IMR-90 (cell line): Measurements from ENCODE around the gene FBLN1. TPM values are rescaled to one million over a fixed set of nuclear protein-coding genes. Genes with fewer than 3 reads are reported as not detected.
A peak's percentile ranks its signal among the peaks of the same experiment; 100 is the strongest.

ENCODE experiments used
- ATAC-seq: fragments of 200-7000 bp; cut with Tn5 transposase; 2 replicates; pipeline ENCODE4 v1.9.1; 2020; ENCODE audit warnings: low read depth, mild to moderate bottlenecking, moderate library complexity
- BruUV-seq: library from RNA; stranded (reverse); fragments of 400-500 nt; replicated peaks from 2 replicates; lab custom pipeline; 2021; lab: Mats Ljungman, UMichigan
- CTCF ChIA-PET: fragments of 300-600 bp; formaldehyde crosslinking; extraction: SDS; loops from one replicate; lab custom pipeline; 2021; ENCODE audit warnings: antibody characterized with exemption; lab: Yijun Ruan, JAX
- POLR2A ChIA-PET: fragments of 300-600 bp; sonication (Branson Sonifier 250); formaldehyde crosslinking; loops from one replicate; lab custom pipeline; 2022; ENCODE audit warnings: antibody characterized with exemption; ENCODE audit not compliant: unreplicated experiment; lab: Charles Lee
- DNase-seq: peaks from one replicate; pipeline ENCODE4 v3.0.0; 2013
- H2AFZ ChIP-seq: replicated peaks from 2 replicates; pipeline ENCODE3; 2013; ENCODE audit warnings: low read length, mild to moderate bottlenecking; ENCODE audit not compliant: poor library complexity
- H2AK5ac ChIP-seq: 2 replicates; pipeline ENCODE4 v1.6.1; 2013; ENCODE audit warnings: low read depth, low read length, inconsistent platforms
- H2AK9ac ChIP-seq: replicated peaks from 2 replicates; pipeline ENCODE3; 2013; ENCODE audit warnings: mild to moderate bottlenecking, low read depth, low read length, moderate library complexity; ENCODE audit not compliant: poor library complexity
- H2BK120ac ChIP-seq: 2 replicates; pipeline ENCODE4 v1.6.1; 2013; ENCODE audit warnings: low read depth, low read length, inconsistent platforms
- H2BK15ac ChIP-seq: 3 replicates; pipeline ENCODE4 v1.6.1; 2013; ENCODE audit warnings: low read depth, low read length, inconsistent platforms
- H2BK20ac ChIP-seq: 2 replicates; pipeline ENCODE4 v1.6.1; 2013; ENCODE audit warnings: low read depth, mild to moderate bottlenecking, inconsistent platforms, low read length, moderate library complexity
- H2BK5ac ChIP-seq: 2 replicates; pipeline ENCODE4 v1.6.1; 2013; ENCODE audit warnings: mild to moderate bottlenecking, low read depth, low read length, inconsistent platforms; ENCODE audit not compliant: poor library complexity, severe bottlenecking
- H3K14ac ChIP-seq: replicated peaks from 2 replicates; pipeline ENCODE4 v1.6.1; 2013; ENCODE audit warnings: low read depth, low read length, inconsistent platforms
- H3K18ac ChIP-seq: 2 replicates; pipeline ENCODE4 v1.6.1; 2013; ENCODE audit warnings: low read depth, low read length, control low read depth
- H3K23ac ChIP-seq: 2 replicates; pipeline ENCODE4 v1.6.1; 2013; ENCODE audit warnings: low read depth, low read length, inconsistent platforms
- H3K27ac ChIP-seq: 2 replicates; pipeline ENCODE4 v1.5.1; 2013; ENCODE audit warnings: mild to moderate bottlenecking, control low read depth, low read length; ENCODE audit not compliant: insufficient read depth
- H3K27me3 ChIP-seq: 2 replicates; pipeline ENCODE4 v1.6.1; 2013; ENCODE audit warnings: low read length; ENCODE audit not compliant: control insufficient read depth, insufficient read depth
- H3K36me3 ChIP-seq: 2 replicates; pipeline ENCODE4 v1.6.1; 2013; ENCODE audit warnings: low read length, mixed read lengths; ENCODE audit not compliant: control insufficient read depth, insufficient read depth
- H3K4ac ChIP-seq: 2 replicates; pipeline ENCODE4 v1.6.1; 2013; ENCODE audit warnings: low read depth, low read length, inconsistent platforms
- H3K4me1 ChIP-seq: 2 replicates; pipeline ENCODE4 v1.6.1; 2013; ENCODE audit warnings: low read length, mixed read lengths; ENCODE audit not compliant: control insufficient read depth, insufficient read depth
- H3K4me2 ChIP-seq: 2 replicates; pipeline ENCODE4 v1.6.1; 2013; ENCODE audit warnings: low read depth, mild to moderate bottlenecking, control low read depth, low read length, moderate library complexity
- H3K4me3 ChIP-seq: 2 replicates; pipeline ENCODE4 v1.5.1; 2013; ENCODE audit warnings: low read depth, mild to moderate bottlenecking, control low read depth, low read length, moderate library complexity; ENCODE audit not compliant: insufficient read depth
- H3K56ac ChIP-seq: 2 replicates; pipeline ENCODE4 v1.6.1; 2013; ENCODE audit warnings: low read length, inconsistent platforms; ENCODE audit not compliant: insufficient read depth; ENCODE audit errors: extremely low read depth
- H3K79me1 ChIP-seq, 2 experiments: 2 replicates each; pipeline ENCODE4 v1.6.1; 2013; ENCODE audit warnings: low read length in 2 of 2, inconsistent platforms in 1 of 2, low read depth in 1 of 2
- H3K9ac ChIP-seq: 2 replicates; pipeline ENCODE4 v1.6.1; 2013; ENCODE audit warnings: low read depth, low read length, control low read depth
- H3K9me1 ChIP-seq: 2 replicates; pipeline ENCODE4 v1.6.1; 2013; ENCODE audit warnings: low read length, inconsistent platforms; ENCODE audit not compliant: insufficient read depth
- H3K9me3 ChIP-seq: 2 replicates; pipeline ENCODE4 v1.6.1; 2013; ENCODE audit warnings: low read length; ENCODE audit not compliant: control insufficient read depth, insufficient read depth
- H4K20me1 ChIP-seq: 2 replicates; pipeline ENCODE4 v1.6.1; 2013; ENCODE audit warnings: low read length, inconsistent platforms; ENCODE audit not compliant: insufficient read depth
- H4K5ac ChIP-seq: 2 replicates; pipeline ENCODE4 v1.6.1; 2013; ENCODE audit warnings: mild to moderate bottlenecking, low read depth, low read length, control low read depth
- H4K8ac ChIP-seq, 2 experiments: 2 replicates each; pipeline ENCODE4 v1.6.1; 2013; ENCODE audit warnings: low read depth in 2 of 2, low read length in 2 of 2, control low read depth in 1 of 2, inconsistent platforms in 1 of 2
- H4K91ac ChIP-seq: 2 replicates; pipeline ENCODE4 v1.6.1; 2013; ENCODE audit warnings: low read depth, low read length, inconsistent platforms; ENCODE audit not compliant: insufficient read depth
- BHLHE40 ChIP-seq: fragments of 150-350 bp; IDR thresholded peaks from 2 replicates; pipeline ENCODE4 v1.6.1; 2016; ENCODE audit warnings: mild to moderate bottlenecking, low read depth, low read length
- ELK1 ChIP-seq: fragments of 150-350 bp; IDR thresholded peaks from 2 replicates; pipeline ENCODE4 v1.6.1; 2016; ENCODE audit warnings: low read depth, mild to moderate bottlenecking, low read length, moderate library complexity, borderline replicate concordance
- FOS ChIP-seq: fragments of 150-350 bp; IDR thresholded peaks from 2 replicates; pipeline ENCODE4 v1.6.1; 2016; ENCODE audit warnings: low read depth, low read length
- USF2 ChIP-seq: fragments of 150-350 bp; IDR thresholded peaks from 2 replicates; pipeline ENCODE4 v1.6.1; 2017; ENCODE audit warnings: mild to moderate bottlenecking, antibody characterized with exemption, low read length, low read depth
- WGBS, 2 experiments: methylation state at CpG; one replicate each; pipeline versions ENCODE4 v1.1.5 to v1.1.7; 2013; ENCODE audit warnings: missing lambda C conversion rate in 2 of 2; ENCODE audit not compliant: insufficient read length in 1 of 2; ENCODE audit errors: extremely low coverage in 2 of 2; 5-methylcytosine and 5-hydroxymethylcytosine counted together
- dilution Hi-C: fragments of 300-500 bp; cut with HindIII; formaldehyde crosslinking; loops from one replicate; pipeline ENCODE4 v1.14.3; 2018; ENCODE audit warnings: low sequenced_read_pairs; ENCODE audit not compliant: unreplicated experiment
- in situ Hi-C: fragments of 300-500 bp; cut with MboI; formaldehyde crosslinking; loops from 3 replicates; pipeline ENCODE4 v1.14.3; 2019; ENCODE audit warnings: low sequenced_read_pairs, inconsistent platforms, mixed read lengths
- intact Hi-C: fragments of 100-400 bp; cut with micrococcal nuclease; formaldehyde crosslinking; loops from 2 replicates; pipeline ENCODE4 v1.10.0; 2022
- polyA plus RNA-seq, 3 experiments: library from polyadenylated mRNA; depleted of rRNA; stranded (reverse); fragments of >200 nt; gene quantifications; 2 replicates each; pipeline ENCODE4 v1.2.3, GENCODE V29; 2012; ENCODE audit warnings: low replicate concordance in 1 of 3
- total RNA-seq: library from RNA; depleted of rRNA; stranded (reverse); fragments of >200 nt; gene quantifications from 2 replicates; pipeline ENCODE4 v1.2.3, GENCODE V29; 2012

The FBLN1 gene
- total and polyA plus RNA-seq, 2 of the 4 experiments (the other 2 are of a cell fraction) = 11.3 to 87.9 TPM

- peaks cover 32% of the 10 kb centered on the region for H3K4me1 ChIP-seq
- peak overlapping the region; percentile 67 for H3K4ac ChIP-seq
- H3K79me1 ChIP-seq = peaks cover 17 to 92% of the 10 kb centered on the region in 2 experiments
- no peaks in the 10 kb centered on the region for H3K27me3 ChIP-seq
- H4K5ac ChIP-seq = 0 out of 2 replicates have a peak overlapping the region, but pooled peaks have one; percentile 2
- peak overlapping the region; percentile 76 for H4K91ac ChIP-seq
- H3K56ac ChIP-seq = no peak overlapping the region
- peak overlapping the region; percentile 33 for H2AK9ac ChIP-seq
- H2BK20ac ChIP-seq = peak overlapping the region; percentile 68
- TF ChIP-seq BHLHE40 (no peak), ELK1 (no peak), USF2 (0 out of 2 replicates have a peak, but pooled peaks have one; percentile 2), FOS (peak; percentile 39; the same call in 1 of the 2 replicates)
- 0 out of 2 replicates have a peak overlapping the region, but pooled peaks have one; percentile 7 for H3K18ac ChIP-seq
- intact Hi-C loops (loop anchor here (2.0 kb wide), 1 partner anchor 15 kb away; no protein-coding TSS in a partner anchor), in situ Hi-C loops (no loop called here), dilution Hi-C loops (no loop called here)
- H3K36me3 ChIP-seq = peaks cover 43% of the 10 kb centered on the region; the same call in 1 of the 2 replicates
- H3K9ac ChIP-seq = no peak overlapping the region
- POLR2A ChIA-PET = no interaction called here
- peak overlapping the region; percentile 11 for H2BK5ac ChIP-seq
- peaks cover 25% of the 10 kb centered on the region for H3K9me1 ChIP-seq
- peak overlapping the region; percentile 61; the same call in 1 of the 2 replicates for H3K27ac ChIP-seq
- H3K23ac ChIP-seq = no peak overlapping the region
- CTCF ChIA-PET = interaction anchor here (2.6 kb wide), 1 partner anchor 41 kb away, joined by 8 read pairs; no protein-coding TSS in a partner anchor
- no TSS peak for BruUV-seq
- H2BK120ac ChIP-seq = peak overlapping the region; percentile 16
- DNase-seq (peak; percentile 93), ATAC-seq (peak; percentile 91)
- no peak overlapping the region; the same call in 2 of the 3 replicates for H2BK15ac ChIP-seq
- no peak overlapping the region for H3K4me3 ChIP-seq
- H2AK5ac ChIP-seq = 0 out of 2 replicates have a peak overlapping the region, but pooled peaks have one; percentile 28
- H3K14ac ChIP-seq = no peak overlapping the region; the same call in 1 of the 2 replicates
- WGBS, 2 experiments = no CpG with 5 or more reads among the region's 8 CpGs
- peak overlapping the region; percentile 9; the same call in 1 of the 2 replicates for H3K4me2 ChIP-seq
- no peaks in the 10 kb centered on the region for H3K9me3 ChIP-seq
- peak overlapping the region; percentile 4 for H2AFZ ChIP-seq
- peaks cover 75% of the 10 kb centered on the region for H4K20me1 ChIP-seq
- peak overlapping the region in 1 of 2 experiments; percentile 7; a peak in 2 of 4 replicates for H4K8ac ChIP-seq
These were observed 9.2 kb downstream of the FBLN1 start for GRCh38 chr22:45511847-45512261.
